GM12873 (cell line): ENCODE data around the gene POLG2.

Experiments used
- CTCF ChIP-seq: IDR thresholded peaks from 2 replicates; pipeline ENCODE4 v1.5.1; 2012; ENCODE audit warnings: low read depth, mild to moderate bottlenecking, moderate library complexity, low read length, control low read depth; ENCODE audit not compliant: insufficient read depth; ENCODE audit errors: missing control alignments

POLG2 gene

DNA sequence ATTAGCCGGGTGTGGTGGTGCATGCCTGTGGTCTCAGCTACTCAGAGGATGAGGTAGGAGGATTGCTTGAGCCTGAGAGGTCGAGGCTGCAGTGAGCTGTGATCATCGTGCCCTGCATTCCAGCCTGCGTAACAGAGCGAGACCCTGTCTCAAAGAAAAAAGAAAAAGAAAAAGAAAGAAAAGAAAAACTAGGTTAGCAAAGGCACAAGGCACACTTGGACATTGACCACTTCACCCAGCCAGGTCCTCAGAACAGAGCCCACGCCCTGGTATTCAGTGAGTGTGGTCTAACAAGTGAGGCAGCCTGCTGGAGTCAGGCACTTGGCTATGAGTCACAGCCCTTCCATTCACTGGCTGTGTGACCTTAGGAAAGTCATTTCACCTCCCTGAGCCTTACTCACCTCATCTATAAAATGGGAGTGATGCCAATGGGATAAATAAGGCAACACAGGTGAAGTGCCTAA, 37.5 kb downstream of the POLG2 start:
- TF ChIP-seq CTCF, result no peak

DNA sequence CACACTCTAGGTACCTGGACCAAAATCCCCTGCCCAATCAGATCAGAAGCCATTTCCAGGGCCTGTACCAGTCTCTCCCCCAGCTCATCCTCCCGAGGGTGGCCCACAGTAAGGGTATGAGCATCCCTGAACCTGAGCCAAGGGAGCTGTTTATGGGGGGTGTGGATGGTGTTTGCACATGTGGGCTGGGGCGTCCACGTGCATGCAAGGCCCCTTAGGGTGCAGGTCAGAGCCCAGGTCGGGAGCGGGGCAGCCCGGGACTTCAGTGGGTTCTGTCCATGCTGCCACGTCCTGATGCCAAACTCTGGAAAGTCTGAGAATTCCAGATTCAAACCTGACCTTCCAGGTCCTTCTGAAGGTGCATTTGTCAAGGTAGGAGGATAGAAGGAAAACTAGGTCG, 38.1 kb downstream of the POLG2 start:
- TF ChIP-seq CTCF, result no peak

GRCh38 chr17:64457156-64457555, 39.7 kb downstream of the POLG2 start:
- TF ChIP-seq CTCF, result no peak

GRCh38 chr17:64455993-64456885, 40.6 kb downstream of the POLG2 start:
- TF ChIP-seq CTCF, result no peak

- no peak for TF ChIP-seq CTCF
Observed at GRCh38 chr17:64449545-64449944, 47.3 kb downstream of the POLG2 start.

- no peak for TF ChIP-seq CTCF
Observed at GRCh38 chr17:64448665-64449512, 48.0 kb downstream of the POLG2 start, which contains the start of gene MILR1. Gene MILR1, plus strand, starts transcription at chr17:64449115. Its CDS starts 54 bp downstream, at chr17:64449169.

DNA sequence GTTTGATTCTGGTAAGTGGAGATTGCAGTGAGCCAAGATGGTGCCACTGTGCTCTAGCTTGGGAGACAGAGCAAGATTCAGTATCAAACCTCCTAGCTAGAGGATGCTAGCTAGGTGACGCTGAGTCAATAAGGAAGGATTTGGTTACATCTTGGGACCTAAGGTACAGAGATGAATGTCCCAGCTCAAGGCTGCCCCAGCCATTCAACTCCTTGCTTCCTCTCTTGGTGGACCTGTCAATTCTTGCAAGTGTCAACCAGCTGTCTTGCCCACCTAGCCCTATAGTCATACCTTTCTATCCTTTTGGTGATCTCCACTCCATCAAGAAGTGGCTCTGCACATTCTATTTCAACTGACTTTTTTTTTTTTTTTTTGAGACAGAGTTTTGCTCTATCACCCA, 49.3 kb downstream of the POLG2 start:
- no peak for TF ChIP-seq CTCF
